Endothelial cell of umbilical vein (primary cell): ENCODE data around the gene DNAJB1. TPM values are rescaled to one million over a fixed set of nuclear protein-coding genes. Genes with fewer than 3 reads are reported as not detected.

Source experiments
- BruUV-seq: library from RNA; stranded (reverse); fragments of 400-500 nt; replicated peaks from 2 replicates; lab custom pipeline; 2021; lab: Mats Ljungman, UMichigan
- CTCF ChIA-PET: fragments of 300-600, 350-600 bp; sonication (Branson Sonifier 250); formaldehyde crosslinking; loops from one replicate; lab custom pipeline; 2021; ENCODE audit warnings: antibody characterized with exemption, inconsistent platforms; lab: Charles Lee
- POLR2A ChIA-PET: fragments of 300-600, 350-600 bp; sonication (Branson Sonifier 250); formaldehyde crosslinking; loops from one replicate; lab custom pipeline; 2021; ENCODE audit warnings: antibody characterized with exemption, inconsistent platforms; lab: Charles Lee
- DNase-seq: peaks from one replicate; pipeline ENCODE4 v3.0.0-alpha.2; 2011; ENCODE audit warnings: low read depth, low spot score
- FAIRE-seq: peaks from 2 replicates; lab custom pipeline; 2011; peaks lifted over from hg19 to GRCh38; lab: Jason Lieb, UNC
- H2AFZ ChIP-seq: 2 replicates; pipeline ENCODE4 v1.6.0; 2012; ENCODE audit warnings: low read depth, low read length, control low read depth, inconsistent platforms
- H3K27ac ChIP-seq: 2 replicates; pipeline ENCODE4 v1.5.1; 2011; ENCODE audit warnings: low read depth, mild to moderate bottlenecking, control low read depth, low read length, moderate library complexity; ENCODE audit not compliant: insufficient read depth
- H3K27me3 ChIP-seq, 2 experiments: 2 replicates each; pipeline versions ENCODE4 v1.6.0 to v1.6.1; 2011; ENCODE audit warnings: low read length in 2 of 2, mixed read lengths in 1 of 2; ENCODE audit not compliant: control insufficient read depth in 2 of 2, insufficient read depth in 2 of 2
- H3K36me3 ChIP-seq, 2 experiments: 2 replicates in 1 of 2; 3 replicates in 1 of 2; pipeline ENCODE4 v1.5.1; 2011; ENCODE audit warnings: low read length in 2 of 2, mild to moderate bottlenecking in 1 of 2, moderate library complexity in 1 of 2; ENCODE audit not compliant: control insufficient read depth in 2 of 2, insufficient read depth in 2 of 2; ENCODE audit errors: extremely low read depth in 1 of 2
- H3K4me1 ChIP-seq: 3 replicates; pipeline ENCODE4 v1.5.1; 2011; ENCODE audit warnings: mild to moderate bottlenecking, low read length; ENCODE audit not compliant: control insufficient read depth, insufficient read depth; ENCODE audit errors: extremely low read depth
- H3K4me2 ChIP-seq: 2 replicates; pipeline ENCODE4 v1.6.1; 2011; ENCODE audit warnings: low read length, control low read depth, mixed read lengths; ENCODE audit not compliant: insufficient read depth
- H3K4me3 ChIP-seq, 3 experiments: fragments of 200-600 bp in 1 of 3; sonication (generic), shearing (Covaris generic) in 1 of 3; replicated peaks in 1 of 3; 2 replicates each; pipeline ENCODE4 v1.5.1; 2011 to 2016; ENCODE audit warnings: control low read depth in 3 of 3, low read length in 3 of 3, mild to moderate bottlenecking in 2 of 3, inconsistent platforms in 1 of 3, low read depth in 1 of 3, moderate library complexity in 1 of 3; ENCODE audit not compliant: insufficient read depth in 1 of 3
- H3K79me2 ChIP-seq: 2 replicates; pipeline ENCODE4 v1.6.0; 2012; ENCODE audit warnings: low read length, inconsistent platforms; ENCODE audit not compliant: control insufficient read depth, insufficient read depth
- H3K9ac ChIP-seq: replicated peaks from 2 replicates; pipeline ENCODE3; 2011; ENCODE audit warnings: low read length, control low read depth; ENCODE audit not compliant: insufficient read depth; ENCODE audit errors: extremely low read depth
- H3K9me1 ChIP-seq: replicated peaks from 3 replicates; pipeline ENCODE4 v1.6.0; 2011; ENCODE audit warnings: mild to moderate bottlenecking, low read length; ENCODE audit not compliant: control insufficient read depth, insufficient read depth; ENCODE audit errors: extremely low read depth
- H3K9me3 ChIP-seq: replicated peaks from 2 replicates; pipeline ENCODE4 v1.5.1; 2012; ENCODE audit warnings: low read length, inconsistent platforms; ENCODE audit not compliant: control insufficient read depth, insufficient read depth
- H4K20me1 ChIP-seq: replicated peaks from 2 replicates; pipeline ENCODE3; 2011; ENCODE audit warnings: mild to moderate bottlenecking, low read length; ENCODE audit not compliant: control insufficient read depth, insufficient read depth; ENCODE audit errors: extremely low read depth
- EZH2 ChIP-seq: IDR thresholded peaks from 2 replicates; pipeline ENCODE4 v1.6.1; 2012; ENCODE audit warnings: borderline replicate concordance, low read depth, mild to moderate bottlenecking, moderate library complexity, low read length, inconsistent platforms; ENCODE audit not compliant: severe bottlenecking
- FOS ChIP-seq: IDR thresholded peaks from 2 replicates; pipeline ENCODE4 v1.6.1; 2011; ENCODE audit warnings: mild to moderate bottlenecking, low read length, moderate library complexity, borderline replicate concordance; ENCODE audit not compliant: insufficient read depth
- GATA2 ChIP-seq: IDR thresholded peaks from 2 replicates; pipeline ENCODE4 v1.7.0; 2011; ENCODE audit warnings: low read depth, mild to moderate bottlenecking, moderate library complexity, mixed read lengths, low read length; ENCODE audit not compliant: insufficient read length, insufficient read depth
- JUN ChIP-seq: IDR thresholded peaks from 2 replicates; pipeline ENCODE4 v1.6.1; 2011; ENCODE audit warnings: borderline replicate concordance, low read depth; ENCODE audit not compliant: insufficient read length, insufficient read depth
- MYC ChIP-seq: IDR thresholded peaks from one replicate; pipeline ENCODE4 v1.6.1; 2011; ENCODE audit warnings: mild to moderate bottlenecking, low read depth, low read length
- POLR2A ChIP-seq: IDR thresholded peaks from 2 replicates; pipeline ENCODE4 v1.6.1; 2012; ENCODE audit warnings: low read depth, mild to moderate bottlenecking, control low read depth, low read length
- POLR2AphosphoS5 ChIP-seq: IDR thresholded peaks from 2 replicates; pipeline ENCODE4 v1.6.1; 2012; ENCODE audit warnings: low read depth, mild to moderate bottlenecking, control low read depth, low read length, moderate library complexity; ENCODE audit not compliant: insufficient read depth
- dilution Hi-C: fragments of 300-500 bp; cut with MboI; formaldehyde crosslinking; loops from one replicate; pipeline ENCODE4 v1.15.0; 2019; ENCODE audit warnings: low sequenced_read_pairs; ENCODE audit not compliant: extremely low pct_ligation_motif_present
- intact Hi-C: fragments of 100-400 bp; cut with micrococcal nuclease; formaldehyde crosslinking; loops from one replicate; pipeline ENCODE4 v1.10.0; 2022
- polyA plus RNA-seq, 4 experiments: library from polyadenylated mRNA; depleted of rRNA in 3 of 4; stranded (reverse) in 3 of 4; unstranded in 1 of 4; fragments of >200 nt; gene quantifications; 2 replicates each; pipeline versions ENCODE4 v1.2.1 to v1.2.3, GENCODE V29; 2011 to 2012; ENCODE audit warnings: missing spikeins in 1 of 4
- total RNA-seq: library from RNA; stranded (reverse); gene quantifications from 2 replicates; pipeline ENCODE4 v1.2.3, GENCODE V29; 2021
- TF ChIP-seq, protein P1 (sequence below): IDR thresholded peaks from 2 replicates; pipeline ENCODE4 v1.6.1; 2011; ENCODE audit not compliant: insufficient read depth, insufficient read length
- TF ChIP-seq, protein P2 (sequence below), 2 donors: IDR thresholded peaks; 1 replicate in 1 of 2; 2 replicates in 1 of 2; pipeline ENCODE4 v1.5.1; 2011; ENCODE audit warnings: low read length in 2 of 2, mild to moderate bottlenecking in 2 of 2, moderate library complexity in 2 of 2, control low read depth in 1 of 2, inconsistent platforms in 1 of 2, low read depth in 1 of 2; ENCODE audit not compliant: insufficient read depth in 1 of 2; ENCODE audit errors: extremely low read depth in 1 of 2

The DNAJB1 gene
- total and polyA plus RNA-seq, 2 donors (not counting 3 experiments of a cell fraction or from before 2014, with no cell fraction given) = 58.6 to 59.8 TPM

DNA sequence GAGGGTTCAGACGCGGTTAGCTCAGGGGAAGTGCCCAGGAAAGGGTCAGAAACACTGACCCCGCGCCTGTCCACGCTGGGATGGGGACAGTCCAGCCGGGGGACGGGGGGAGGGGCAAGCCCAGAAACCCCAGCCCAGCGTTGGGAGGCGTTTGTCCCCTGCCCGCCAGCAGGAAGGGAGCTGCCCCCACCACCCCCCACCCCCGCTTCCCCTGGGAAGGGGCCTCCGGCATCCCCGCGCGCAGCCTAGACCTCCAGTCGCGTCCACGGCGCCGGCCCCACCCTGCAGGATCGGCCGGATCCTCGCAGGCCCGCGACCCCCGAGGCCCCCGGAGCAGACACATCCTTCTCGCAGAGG, 22.5 kb downstream of the DNAJB1 start:
- Histone ChIP-seq H3K9me3 (no peaks in the 10 kb centered on the region), H3K36me3 (peaks cover 0 to 5% of the 10 kb centered on the region in 2 experiments), H3K4me1 (peaks cover 23% of the 10 kb centered on the region), H3K9me1 (no peaks in the 10 kb centered on the region), H3K27me3 (no peaks in the 10 kb centered on the region), H3K79me2 (peaks cover 23% of the 10 kb centered on the region), H3K9ac (peak overlapping the region; percentile 17), H4K20me1 (no peaks in the 10 kb centered on the region), H2AFZ (no peak overlapping the region), H3K4me2 (peak overlapping the region; percentile 83), H3K4me3 (peak overlapping the region; percentile 50 to 95 (median 68)), H3K27ac (no peak overlapping the region)
- ChIA-PET CTCF (interaction anchor here (0.6 to 2.9 kb wide), 7 partner anchors 10 to 1049 kb away, joined by 3 to 13 read pairs (median 3); partner anchors contain the start of gene PTGER1), POLR2A (interaction anchor here (1.6 kb wide), 1 partner anchor 22 kb away, joined by 8 read pairs; the partner anchor contains the start of gene DNAJB1)
- TF ChIP-seq, protein P1, sequence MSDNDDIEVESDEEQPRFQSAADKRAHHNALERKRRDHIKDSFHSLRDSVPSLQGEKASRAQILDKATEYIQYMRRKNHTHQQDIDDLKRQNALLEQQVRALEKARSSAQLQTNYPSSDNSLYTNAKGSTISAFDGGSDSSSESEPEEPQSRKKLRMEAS = no peak
- TF ChIP-seq GATA2 (no peak), POLR2AphosphoS5 (no peak), JUN (no peak), EZH2 (no peak), MYC (no peak), FOS (no peak), POLR2A (no peak)
- TF ChIP-seq, protein P2, sequence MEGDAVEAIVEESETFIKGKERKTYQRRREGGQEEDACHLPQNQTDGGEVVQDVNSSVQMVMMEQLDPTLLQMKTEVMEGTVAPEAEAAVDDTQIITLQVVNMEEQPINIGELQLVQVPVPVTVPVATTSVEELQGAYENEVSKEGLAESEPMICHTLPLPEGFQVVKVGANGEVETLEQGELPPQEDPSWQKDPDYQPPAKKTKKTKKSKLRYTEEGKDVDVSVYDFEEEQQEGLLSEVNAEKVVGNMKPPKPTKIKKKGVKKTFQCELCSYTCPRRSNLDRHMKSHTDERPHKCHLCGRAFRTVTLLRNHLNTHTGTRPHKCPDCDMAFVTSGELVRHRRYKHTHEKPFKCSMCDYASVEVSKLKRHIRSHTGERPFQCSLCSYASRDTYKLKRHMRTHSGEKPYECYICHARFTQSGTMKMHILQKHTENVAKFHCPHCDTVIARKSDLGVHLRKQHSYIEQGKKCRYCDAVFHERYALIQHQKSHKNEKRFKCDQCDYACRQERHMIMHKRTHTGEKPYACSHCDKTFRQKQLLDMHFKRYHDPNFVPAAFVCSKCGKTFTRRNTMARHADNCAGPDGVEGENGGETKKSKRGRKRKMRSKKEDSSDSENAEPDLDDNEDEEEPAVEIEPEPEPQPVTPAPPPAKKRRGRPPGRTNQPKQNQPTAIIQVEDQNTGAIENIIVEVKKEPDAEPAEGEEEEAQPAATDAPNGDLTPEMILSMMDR (IDR thresholded peaks at IDR 0.05; ENCODE audit: extremely low read depth in 1 of 2, insufficient read depth in 1 of 2, low read depth in 1 of 2, low read length in 2 of 2) = no peak
- DNase-seq (no peak), FAIRE-seq (peak; percentile 21)
- BruUV-seq = no TSS peak
- dilution Hi-C loops (no loop called here), intact Hi-C loops (loop anchor here (1.0 kb wide), 1 partner anchor 22 kb away; no protein-coding TSS in a partner anchor)
